Right forelimb (tissue), 1 donor: ENCODE measurements around the gene BICC1.

Experiments
- DNase-seq: peaks from one replicate; pipeline ENCODE4 v3.0.0-alpha.2; 2018

Gene BICC1

GRCh38 chr10:58660575-58661255 lies 148.0 kb downstream of the BICC1 start:
- DNase-seq = no peak

- DNase-seq = no peak
Observed at GRCh38 chr10:58661336-58661735, 148.7 kb downstream of the BICC1 start.

GRCh38 chr10:58661902-58662301 lies 149.2 kb downstream of the BICC1 start:
- DNase-seq = no peak

GRCh38 chr10:58662314-58662713 lies 149.6 kb downstream of the BICC1 start:
- no peak for DNase-seq

- DNase-seq = no peak
Observed at GRCh38 chr10:58665361-58665760, 152.7 kb downstream of the BICC1 start.

- no peak for DNase-seq
Observed at GRCh38 chr10:58666024-58666423, 153.4 kb downstream of the BICC1 start.

- no peak for DNase-seq
Observed at GRCh38 chr10:58667658-58668310, 155.1 kb downstream of the BICC1 start.

- DNase-seq = no peak
Observed at GRCh38 chr10:58672845-58673244, 160.2 kb downstream of the BICC1 start.

- no peak for DNase-seq
Observed at GRCh38 chr10:58674251-58674650, 161.6 kb downstream of the BICC1 start.

GRCh38 chr10:58675321-58675720 lies 162.6 kb downstream of the BICC1 start:
- DNase-seq = no peak

- DNase-seq = no peak
Observed at GRCh38 chr10:58691528-58691927, 178.9 kb downstream of the BICC1 start.

- DNase-seq = no peak
Observed at GRCh38 chr10:58693919-58694318, 181.2 kb downstream of the BICC1 start.

GRCh38 chr10:58695022-58695421 lies 182.3 kb downstream of the BICC1 start:
- DNase-seq = no peak

GRCh38 chr10:58696736-58697135 lies 184.1 kb downstream of the BICC1 start:
- DNase-seq = no peak

- no peak for DNase-seq
Observed at GRCh38 chr10:58697691-58698090, 185.0 kb downstream of the BICC1 start.

- DNase-seq = no peak
Observed at GRCh38 chr10:58698777-58699356, 186.2 kb downstream of the BICC1 start.

GRCh38 chr10:58700591-58700990 lies 187.9 kb downstream of the BICC1 start:
- no peak for DNase-seq

- no peak for DNase-seq
Observed at GRCh38 chr10:58701405-58702135, 188.9 kb downstream of the BICC1 start.

- DNase-seq = no peak
Observed at GRCh38 chr10:58704226-58704625, 191.6 kb downstream of the BICC1 start.

GRCh38 chr10:58704671-58705141 lies 192.0 kb downstream of the BICC1 start:
- DNase-seq = no peak

GRCh38 chr10:58706836-58707235 lies 194.2 kb downstream of the BICC1 start:
- no peak for DNase-seq

- no peak for DNase-seq
Observed at GRCh38 chr10:58712141-58712540, 199.5 kb downstream of the BICC1 start.

GRCh38 chr10:58712982-58713381 lies 200.3 kb downstream of the BICC1 start:
- no peak for DNase-seq

- no peak for DNase-seq
Observed at GRCh38 chr10:58714409-58714808, 201.7 kb downstream of the BICC1 start.
